ENCODE data around the gene ADGRA1.
"Not testable (repeated sequence)": the region's sequence is repeated elsewhere in the genome, so short reads cannot be mapped to it uniquely, and the experiment has no call there.

Gene ADGRA1

DNA sequence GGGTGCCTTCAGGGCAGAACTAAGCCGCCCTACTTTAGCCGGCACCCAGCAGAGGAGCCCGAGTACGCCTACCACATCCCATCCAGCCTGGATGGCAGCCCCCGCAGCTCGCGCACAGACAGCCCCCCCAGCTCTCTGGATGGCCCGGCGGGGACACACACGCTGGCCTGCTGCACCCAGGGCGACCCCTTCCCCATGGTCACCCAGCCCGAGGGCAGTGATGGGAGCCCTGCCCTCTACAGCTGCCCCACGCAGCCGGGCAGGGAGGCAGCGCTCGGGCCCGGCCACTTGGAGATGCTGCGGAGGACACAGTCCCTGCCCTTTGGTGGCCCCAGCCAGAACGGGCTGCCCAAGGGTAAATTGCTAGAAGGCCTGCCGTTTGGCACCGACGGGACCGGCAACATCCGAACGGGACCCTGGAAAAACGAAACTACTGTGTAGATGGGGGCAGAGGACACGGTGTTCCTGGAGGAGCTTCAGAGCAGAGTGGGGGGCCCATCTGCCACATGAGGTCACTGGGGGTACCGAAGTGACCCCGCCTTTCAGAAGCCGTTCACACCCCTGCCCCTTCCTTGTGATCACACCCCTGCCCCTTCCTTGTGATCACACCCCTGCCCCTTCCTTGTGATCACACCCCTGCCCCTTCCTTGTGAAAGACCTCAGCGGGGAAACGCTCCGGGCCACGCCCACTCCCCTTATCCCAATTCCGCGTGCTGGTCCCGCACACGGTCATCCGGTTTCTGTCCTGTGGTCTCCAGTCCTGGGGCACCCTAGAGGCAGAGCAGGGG, 41.5 kb downstream of the ADGRA1 start:
- no peak for DNase-seq (ENCODE audit: low read depth)

DNA sequence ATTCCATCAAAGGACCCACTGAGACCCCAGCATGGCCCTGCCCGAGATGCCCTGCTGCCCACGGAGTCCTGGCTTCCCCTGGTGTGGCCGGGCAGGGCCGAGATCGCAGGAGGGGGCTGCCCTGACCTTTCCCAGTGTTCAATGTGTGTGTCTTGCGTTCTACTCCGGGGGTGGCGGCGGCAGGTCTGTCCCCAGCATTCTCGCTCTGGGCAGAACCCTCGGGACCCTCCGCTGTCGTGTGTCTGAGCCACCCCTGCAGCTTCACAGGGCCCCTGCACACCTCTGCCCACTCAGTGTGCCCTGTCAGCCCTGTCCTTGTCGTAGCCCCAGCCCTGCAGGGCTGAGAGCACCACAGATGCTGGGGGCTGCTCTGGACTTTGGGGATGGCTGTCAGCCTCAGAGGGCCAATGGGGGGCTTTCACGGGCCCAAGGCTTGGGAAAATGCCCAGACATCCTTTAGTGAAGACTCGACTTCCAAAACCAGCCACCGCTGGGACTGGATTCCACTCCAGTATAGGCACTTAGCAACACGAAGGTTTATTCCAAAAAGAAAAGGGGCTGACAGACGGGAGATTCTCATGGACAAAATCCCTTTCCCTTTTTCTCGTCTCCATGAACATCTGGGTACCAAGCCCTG, 42.3 kb downstream of the ADGRA1 start:
- no peak for DNase-seq (ENCODE audit: low read depth)

DNA sequence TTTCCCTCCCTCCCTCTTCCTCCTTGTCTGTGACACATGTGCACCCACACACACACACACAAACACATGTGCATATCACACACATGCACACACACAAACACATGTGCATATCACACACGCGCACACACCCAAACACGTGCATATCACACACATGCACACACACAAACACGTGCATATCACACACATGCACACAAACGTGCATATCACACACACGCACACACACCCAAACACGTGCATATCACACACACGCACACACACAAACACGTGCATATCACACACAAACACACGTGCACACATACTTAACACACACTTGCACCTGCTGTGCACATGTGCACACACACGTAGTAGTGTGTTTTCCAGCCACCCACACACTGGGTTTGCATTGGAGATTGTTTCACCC, 42.9 kb downstream of the ADGRA1 start:
- no peak for DNase-seq (ENCODE audit: low read depth)

DNA sequence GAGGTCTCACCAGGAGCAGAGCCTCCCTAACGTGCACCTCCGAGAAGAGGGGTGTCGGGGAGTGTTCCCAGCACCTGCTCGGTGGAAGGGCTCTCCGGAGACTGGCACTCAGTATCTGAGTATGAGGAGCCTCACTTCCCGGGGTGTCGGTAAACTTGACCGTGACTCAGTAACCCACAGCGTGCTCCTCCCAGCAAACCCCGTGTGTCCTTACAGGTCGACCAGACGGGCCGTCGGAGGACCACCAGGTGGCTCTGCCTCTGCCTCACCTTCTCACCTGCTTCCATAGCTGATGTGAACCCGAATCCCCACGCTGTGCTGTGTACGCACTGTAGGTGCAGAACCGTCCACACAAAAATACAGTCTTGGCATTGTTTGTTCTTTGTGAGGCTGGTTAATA, 43.3 kb downstream of the ADGRA1 start:
- no peak for DNase-seq (ENCODE audit: low read depth)

DNA sequence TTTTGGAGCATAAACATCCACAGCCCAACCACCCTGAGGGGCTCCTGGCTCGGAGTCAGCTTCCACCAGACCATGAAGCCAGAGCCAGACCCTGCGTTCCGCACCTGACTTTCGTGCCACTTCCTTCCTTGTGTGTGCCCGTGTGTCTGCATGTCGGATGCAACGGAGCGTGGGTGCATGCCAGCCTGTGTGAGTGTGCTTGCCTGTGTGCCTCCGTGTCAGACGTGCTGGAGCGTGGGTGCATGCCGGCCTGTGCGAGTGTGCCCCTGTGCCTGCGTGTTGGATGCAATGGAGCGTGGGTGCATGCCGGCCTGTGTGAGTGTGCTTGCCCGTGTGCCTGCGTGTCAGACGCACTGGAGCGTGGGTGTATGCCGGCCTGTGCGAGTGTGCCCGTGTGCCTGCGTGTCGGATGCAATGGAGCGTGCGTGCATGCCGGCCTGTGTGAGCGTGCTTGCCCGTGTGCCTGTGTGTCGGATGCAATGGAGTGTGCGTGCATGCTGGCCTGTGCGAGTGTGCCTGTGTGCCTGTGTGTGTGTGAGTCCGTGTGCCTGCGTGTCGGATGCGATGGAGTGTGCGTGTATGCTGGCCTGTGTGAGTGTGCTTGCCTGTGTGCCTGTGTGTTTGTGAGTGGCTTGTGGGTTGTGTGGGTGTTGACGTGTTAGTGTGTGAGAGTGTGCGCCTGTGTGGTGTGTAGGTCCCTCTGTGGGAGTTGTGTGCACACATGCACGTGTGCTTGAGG, 44.2 kb downstream of the ADGRA1 start:
- DNase-seq (ENCODE audit: low read depth), result no peak

DNA sequence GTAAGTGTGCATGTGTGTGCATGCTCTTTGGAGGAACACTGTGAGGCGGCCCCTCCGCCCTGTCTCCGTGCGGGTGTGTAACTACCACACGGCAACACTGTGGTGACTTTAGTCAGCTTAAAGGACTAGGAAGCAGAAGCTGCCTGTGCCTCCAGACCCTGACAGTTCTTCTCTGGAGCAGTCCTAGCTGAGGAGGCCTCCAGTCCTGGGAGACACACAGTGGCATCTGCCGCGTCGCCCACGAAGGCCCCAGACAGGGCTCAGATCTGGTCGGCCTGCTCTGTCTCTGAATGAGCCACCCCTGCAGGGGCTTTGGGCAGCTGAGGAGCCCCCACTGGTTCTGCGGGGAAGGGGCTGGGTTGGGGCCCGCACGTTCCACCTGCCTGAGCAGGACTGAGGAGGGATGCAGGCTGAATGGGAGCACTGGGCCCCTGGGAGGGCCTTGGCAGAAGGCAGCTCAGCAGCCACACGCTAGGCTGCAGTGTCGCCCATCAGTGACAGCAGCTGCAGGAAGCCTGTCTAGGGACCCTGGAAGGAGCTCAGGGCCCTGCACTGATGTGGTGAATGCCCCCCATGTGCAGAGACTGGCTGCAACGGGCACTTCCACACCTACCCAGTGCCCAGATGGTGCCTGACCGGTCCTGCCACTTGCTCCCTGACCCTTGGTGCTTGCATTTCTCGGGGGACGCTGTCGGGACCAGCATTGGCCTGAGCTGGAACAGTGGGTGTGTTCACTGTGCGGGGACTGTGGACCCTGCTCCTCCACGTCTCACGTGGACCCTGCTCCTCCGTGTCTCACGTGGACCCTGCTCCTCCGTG, 45.0 kb downstream of the ADGRA1 start:
- DNase-seq (ENCODE audit: low read depth), result no peak

DNA sequence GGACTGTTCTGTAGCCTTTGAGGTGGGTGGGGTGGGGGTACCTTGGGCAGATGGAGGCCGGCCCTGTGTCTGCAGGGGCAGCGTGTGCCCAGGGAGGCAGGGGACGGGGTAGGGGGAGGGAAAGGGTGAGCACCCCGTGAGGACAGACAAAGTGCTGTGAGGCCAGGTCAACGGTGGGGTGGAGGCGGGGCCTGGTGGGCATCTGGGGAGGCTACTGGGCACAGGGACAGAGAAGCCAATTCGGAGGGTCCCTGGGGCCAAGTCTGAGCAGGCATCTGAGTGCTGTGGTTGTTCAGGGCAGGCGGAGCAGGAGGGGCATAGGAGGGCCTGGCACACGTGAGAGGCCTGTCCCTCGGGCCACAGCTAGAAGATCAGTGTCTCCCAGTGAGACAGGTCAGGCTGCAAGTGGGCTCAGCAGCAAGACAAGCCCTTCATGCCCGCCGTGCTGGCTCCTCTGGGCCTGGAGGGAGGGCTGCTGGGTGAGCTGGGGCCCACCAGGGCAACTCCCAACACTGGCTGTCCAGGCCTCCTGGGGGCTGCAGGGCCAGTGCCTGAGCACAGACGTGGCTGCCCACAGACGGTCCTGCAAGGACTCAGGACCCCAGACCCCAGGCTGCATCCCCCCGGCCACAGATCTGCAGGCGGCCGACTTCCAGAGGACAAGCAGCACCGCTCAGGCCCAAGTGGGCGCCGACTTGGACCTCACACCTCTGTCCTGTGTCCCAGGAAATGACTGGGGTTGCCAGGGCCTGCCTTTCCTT, 45.9 kb downstream of the ADGRA1 start:
- DNase-seq (ENCODE audit: low read depth), result no peak

DNA sequence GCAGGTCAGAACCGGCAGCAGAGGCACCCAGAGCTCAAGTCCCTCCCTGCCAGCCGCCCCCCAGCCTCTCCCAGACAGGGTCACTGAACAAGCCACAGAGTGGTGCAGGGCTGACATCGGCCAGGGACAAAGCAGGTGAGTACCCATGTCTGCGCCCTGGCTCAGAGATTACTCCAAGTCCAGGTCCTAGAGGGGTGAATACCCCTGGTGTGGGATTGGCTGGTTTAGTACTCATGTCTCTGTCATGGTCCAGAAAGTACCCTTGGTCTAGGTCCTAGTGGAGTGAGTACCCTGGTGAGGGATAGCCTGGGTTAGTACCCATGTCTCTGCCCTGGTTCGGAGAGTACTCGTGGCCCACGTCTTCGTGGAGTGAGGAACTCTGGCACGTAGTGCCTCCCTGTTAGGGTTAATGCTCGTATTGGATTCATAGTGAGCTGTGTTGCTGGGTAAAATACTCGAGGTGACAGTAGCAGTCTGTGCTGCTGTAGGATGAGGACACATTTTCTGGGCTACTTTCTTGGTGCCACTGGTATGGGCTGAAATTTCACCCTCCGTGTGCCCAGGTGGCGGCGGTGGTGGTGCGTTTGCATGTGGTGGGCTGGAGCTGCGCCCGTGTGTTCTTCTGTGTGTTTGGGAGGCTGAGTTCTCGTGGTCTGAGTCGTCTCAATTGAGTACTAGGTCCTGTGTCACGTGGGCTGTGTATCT, 46.8 kb downstream of the ADGRA1 start:
- no peak for DNase-seq (ENCODE audit: low read depth)

DNA sequence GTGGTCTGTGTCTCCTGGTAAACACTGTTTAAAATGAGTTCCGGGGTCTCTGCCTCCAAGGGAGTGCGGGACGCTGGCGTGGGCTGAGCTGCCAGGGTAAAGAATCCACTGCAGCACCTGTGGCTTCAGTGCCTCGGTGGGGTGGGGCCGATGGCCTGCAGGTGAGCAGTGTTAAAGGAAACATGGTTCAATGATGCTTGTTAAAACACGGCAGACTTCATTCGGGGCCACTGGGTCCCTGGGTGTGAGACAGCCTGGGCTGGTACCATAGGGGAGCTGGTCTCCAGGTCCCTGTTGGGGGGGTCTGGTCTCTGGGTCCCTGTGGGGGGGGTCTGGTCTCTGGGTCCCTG, 47.4 kb downstream of the ADGRA1 start:
- DNase-seq (ENCODE audit: low read depth), result no peak

DNA sequence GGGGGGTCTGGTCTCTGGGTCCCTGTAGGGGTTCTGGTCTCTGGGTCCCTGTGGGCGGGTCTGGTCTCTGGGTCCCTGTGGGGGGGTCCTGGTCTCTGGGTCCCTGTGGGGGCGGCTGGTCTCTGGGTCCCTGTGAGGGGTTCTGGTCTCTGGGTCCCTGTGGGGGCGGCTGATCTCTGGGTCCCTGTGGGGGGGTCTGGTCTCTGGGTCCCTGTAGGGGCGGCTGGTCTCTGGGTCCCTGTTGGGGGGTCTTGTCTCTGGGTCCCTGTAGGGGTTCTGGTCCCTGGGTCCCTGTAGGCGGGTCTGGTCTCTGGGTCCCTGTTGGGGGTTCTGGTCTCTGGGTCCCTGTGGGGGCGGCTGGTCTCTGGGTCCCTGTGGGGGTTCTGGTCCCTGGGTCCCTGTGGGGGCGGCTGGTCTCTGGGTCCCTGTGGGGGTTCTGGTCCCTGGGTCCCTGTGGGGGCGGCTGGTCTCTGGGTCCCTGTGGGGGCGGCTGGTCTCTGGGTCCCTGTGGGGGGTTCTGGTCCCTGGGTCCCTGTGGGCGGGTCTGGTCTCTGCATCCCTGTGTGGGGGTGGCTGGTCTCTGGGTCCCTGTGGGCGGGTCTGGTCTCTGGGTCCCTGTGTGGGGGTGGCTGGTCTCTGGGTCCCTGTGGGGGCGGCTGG, 49.9 kb downstream of the ADGRA1 start:
- DNase-seq (ENCODE audit: low read depth), result not testable (repeated sequence)

DNA sequence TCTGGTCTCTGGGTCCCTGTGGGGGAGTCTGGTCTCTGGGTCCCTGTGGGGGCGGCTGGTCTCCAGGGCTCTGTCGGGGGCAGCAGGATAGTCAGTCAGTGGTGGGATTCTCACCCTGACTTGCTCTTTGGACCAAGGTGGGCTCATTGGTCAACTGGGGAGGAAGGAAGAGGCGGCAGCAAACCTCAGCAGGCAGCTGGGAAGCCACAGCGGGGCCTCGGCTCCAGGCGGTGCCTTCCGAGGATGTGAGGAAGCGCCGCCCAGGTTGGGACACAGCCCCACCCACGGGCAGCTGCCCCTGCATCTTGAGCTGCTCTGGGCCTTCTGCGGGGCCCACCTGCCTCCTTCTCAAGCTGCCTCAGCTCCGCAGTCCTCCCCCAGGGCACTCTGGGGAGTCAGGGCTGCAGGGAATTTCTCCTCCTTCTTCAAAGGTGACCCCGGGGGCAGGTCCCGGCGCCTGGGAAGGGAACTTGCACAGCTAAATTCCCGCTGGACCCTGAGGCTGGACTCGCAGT, 51.9 kb downstream of the ADGRA1 start:
- no peak for DNase-seq (ENCODE audit: low read depth)

DNA sequence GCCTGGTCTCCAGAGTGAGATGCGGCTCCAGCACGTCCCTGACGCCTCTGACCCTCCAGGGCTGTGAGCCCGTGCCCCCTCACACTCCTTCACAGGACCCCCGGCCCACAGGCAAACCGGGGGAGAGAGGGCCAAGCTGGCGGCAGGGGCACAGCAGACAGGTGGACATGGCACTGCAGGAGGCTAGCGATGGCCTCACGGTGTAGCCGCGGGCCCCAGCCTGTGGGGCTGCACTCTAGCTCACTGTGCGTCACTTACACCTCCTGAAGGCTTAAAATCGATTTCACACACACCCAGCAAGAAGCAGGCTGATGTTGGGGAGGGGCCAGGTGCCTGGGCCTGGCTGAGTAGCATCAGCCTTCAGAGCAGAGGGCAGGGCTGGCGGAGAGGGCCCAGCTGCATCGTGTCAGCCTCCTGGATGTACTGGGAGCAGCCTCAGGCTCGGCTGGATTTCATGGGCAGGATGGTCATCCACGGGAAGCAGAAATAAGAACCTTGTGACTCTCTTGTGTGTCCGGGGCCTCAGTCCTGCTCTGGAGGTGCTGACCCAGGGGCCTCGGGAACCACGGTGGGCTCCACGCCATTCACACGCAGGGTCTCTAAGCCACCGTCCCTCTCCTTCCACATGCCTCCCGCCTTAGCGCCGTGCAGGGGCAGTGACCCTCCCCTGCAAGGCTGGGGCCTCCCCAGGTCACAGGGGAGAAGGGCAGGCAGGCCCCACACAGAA, 52.9 kb downstream of the ADGRA1 start:
- no peak for DNase-seq (ENCODE audit: low read depth)

DNA sequence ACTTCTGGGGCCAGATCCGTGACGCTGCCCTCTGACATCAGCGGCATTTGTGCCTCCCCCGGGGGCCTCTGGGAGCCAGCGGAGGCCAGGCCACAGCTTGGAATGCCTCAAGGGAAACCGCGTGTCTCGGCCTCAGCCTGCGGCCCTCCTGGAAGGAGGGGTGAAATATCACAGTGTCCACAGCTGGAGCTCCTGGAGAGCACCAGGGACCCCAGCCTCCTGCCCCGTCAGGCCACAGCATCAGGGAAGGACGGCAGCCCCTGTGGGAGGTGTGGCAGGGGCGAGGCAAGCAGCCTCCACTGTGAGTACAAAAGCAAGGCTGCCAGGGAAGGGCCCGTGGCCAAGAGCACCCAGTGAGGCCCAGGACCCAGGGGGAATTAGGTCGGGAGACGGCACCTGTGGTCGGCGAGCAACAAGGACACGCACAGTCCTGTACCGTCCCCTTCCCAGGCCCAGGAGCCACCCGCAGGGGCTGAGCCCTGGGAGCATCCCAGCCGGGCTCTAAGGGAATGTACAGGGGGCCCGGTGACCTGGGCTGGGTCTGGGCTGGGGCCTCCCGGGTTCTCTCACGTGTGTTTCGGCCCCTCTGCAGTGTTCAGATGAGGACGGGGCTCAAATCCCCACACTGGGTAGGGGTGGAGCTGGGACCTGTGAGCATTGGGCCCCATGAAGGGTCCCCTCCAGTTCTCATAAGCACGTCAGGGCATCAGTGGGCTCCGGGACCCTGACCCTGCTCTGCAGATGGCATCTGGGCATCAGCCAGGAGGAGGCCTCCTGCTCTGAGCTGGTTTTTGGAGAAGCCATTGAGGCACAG, 53.6 kb downstream of the ADGRA1 start:
- no peak for DNase-seq (ENCODE audit: low read depth)

DNA sequence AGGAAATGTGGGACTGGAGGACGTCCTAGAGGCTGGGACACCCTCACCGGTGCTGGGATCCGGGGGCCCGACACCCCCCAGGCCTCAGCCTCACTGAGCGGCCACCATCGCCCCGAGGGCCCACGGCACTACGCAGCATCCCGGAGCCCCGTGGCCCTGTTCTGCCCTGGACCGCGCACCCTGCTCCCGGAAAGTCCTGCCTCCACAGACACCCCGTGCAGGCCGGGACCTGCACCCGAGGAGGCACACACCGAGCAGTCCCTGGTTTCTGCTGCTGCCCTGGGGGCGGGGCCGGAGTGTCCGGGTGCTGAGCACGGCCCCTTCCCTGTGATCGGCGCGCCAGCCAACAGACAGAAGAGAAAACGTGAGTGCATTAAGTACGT, 54.2 kb downstream of the ADGRA1 start:
- DNase-seq (ENCODE audit: low read depth), result no peak

DNA sequence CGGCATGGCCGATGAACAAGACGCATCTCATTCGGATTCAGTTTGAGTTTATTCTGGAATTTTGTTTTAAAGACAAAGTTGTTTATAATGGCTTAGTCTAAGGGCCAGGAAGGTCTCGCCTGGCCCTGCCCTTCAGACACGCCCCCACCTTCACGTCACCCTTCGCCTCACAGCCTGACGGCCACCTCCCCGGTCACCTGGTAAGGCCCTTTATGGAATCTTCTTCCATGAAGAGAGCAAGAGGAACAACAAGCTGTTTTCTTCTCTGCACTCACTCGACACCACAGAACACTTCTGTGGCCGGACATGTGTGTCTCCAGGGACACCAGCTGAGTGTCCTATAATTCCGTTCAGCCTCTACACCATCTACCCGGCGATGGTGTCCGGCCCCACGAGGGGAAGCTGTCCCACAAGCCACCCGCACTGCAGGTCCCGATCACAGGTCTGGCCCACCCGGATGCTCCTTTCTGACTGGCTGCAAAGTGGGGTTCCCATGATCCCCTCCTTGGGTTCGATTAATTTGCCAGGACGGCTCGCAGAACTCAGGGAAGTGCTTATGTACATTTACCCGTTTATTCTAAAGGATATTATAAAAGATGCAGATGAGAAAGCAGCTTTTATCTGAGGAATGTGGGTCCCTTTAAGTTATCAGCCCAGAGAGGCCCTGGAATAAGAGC, 54.9 kb downstream of the ADGRA1 start:
- DNase-seq (ENCODE audit: low read depth), result no peak

DNA sequence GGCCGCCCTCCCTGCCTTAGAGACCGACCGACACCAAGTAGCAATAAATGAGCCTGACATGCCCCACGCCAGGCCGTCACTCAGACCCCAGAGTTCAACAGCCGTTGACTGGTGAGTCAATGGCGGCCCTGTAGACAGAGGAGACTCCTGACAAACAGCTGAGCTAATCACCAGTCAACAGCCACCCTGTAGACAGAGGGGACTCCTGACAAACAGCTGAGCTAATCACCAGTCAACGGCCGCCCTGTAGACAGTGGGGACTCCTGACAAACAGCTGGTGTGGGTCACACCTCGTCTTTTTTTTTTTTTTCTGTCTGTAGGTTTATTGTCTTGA, 55.4 kb downstream of the ADGRA1 start:
- DNase-seq (ENCODE audit: low read depth), result no peak

DNA sequence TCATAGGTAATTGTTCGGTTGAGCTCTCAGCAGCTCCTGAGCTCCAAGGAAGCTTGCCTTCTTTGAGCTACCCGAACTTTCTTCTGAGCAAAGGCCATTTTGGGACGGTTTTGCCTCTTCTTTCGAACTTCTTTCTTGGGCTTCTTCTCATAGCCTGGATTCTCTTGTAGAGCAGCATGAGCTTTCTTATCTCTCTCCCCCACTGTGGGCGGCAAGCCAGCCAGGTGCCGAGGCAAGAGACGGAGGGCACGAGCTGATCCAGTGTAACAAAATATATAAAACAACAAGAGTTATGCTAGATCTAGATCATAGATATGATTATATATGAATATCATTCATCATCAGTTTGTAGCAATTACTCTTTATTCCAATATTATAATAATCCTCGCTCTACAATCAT, 55.8 kb downstream of the ADGRA1 start:
- no peak for DNase-seq (ENCODE audit: low read depth)

DNA sequence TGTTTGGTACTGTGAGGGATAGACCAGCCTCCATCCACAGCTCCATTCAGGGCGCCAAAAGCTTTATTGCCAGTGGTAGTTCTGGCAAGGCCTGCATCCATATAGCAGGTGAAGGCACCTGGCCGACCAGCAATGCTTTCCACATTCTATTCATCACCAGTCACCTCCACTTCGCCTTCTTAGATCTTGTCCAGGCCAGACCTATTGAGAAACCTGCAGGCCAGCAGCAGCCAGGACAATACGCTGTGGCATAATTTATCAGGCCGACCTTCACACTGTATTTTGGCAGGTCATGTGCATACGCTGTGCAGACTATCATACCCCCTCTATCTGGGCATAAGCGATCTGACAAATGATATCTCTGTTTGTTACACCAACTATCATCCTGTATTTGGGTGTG, 57.0 kb downstream of the ADGRA1 start:
- no peak for DNase-seq (ENCODE audit: low read depth)
